ENCODE measurements around the gene C1orf50.
"Not testable (repeated sequence)": the region's sequence is repeated elsewhere in the genome, so short reads cannot be mapped to it uniquely, and the experiment has no call there.

The C1orf50 gene

DNA sequence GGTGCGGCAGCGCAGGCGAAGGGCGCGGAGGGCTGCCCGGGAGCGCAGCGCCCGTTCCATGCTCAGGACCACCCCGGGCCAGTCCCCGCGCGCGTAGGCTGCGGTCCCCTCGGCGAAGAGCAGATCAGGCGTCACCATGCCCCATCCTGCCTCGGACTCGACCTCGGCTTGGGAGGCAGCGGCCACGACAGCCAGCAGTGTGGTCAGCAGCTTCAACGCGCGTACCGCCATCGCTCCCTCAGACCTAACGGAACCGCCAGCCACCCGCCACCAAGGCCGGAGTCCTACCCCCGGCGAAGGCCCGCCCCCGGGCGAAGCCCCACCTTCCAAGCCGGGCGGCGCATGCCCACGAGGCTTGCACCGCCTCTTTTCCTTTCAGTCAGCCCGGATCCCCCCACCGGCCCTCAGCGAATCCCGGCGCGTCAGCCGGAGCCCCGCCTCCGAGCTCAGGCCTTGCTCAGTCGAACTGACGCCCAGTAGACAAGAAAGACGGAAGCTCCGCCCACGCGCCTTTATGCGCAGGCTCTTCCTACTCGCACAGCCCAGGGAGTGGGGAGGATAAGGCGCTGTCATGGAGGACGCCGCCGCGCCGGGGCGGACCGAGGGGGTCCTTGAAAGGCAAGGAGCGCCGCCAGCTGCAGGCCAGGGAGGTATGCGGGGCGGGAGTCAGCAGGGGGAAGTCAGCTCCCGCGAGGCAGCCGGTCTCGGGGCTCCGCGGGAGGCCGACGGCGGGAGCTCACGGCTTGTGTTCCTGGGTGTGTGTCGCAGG, at the start of gene C1orf50, which contains the start of gene P3H1:
C1orf50 (plus strand) TSS at position 509 of the 769 bp plus-strand sequence; CDS start at position 572, 63 bp downstream.
P3H1 (minus strand) TSS at position 288 of the 769 bp plus-strand sequence; CDS start at position 231, 57 bp downstream.
- DNase-seq: peak; percentile 100

DNA sequence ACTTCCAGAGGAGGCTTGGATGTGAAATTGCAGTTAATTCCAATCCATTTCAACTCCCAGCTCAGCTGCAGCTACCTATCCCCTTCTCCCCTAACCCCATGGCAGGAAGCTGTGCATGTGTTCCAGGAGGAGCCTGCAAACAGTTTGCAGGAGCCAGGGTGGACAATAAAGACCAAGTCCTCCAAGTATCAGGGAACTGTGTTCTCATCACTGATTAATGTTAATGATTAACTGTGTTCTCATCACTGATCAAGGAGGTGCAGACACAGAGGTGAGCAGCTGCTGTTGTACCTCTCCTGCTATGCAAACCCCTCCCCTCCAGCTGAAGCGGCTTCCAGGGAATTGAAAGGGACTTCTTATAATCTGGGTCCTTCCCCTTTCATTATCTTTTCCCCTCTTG, 46.2 kb upstream of the C1orf50 start:
- no peak for DNase-seq

GRCh38 chr1:42721926-42722325, 45.1 kb upstream of the C1orf50 start:
- no peak for DNase-seq

DNA sequence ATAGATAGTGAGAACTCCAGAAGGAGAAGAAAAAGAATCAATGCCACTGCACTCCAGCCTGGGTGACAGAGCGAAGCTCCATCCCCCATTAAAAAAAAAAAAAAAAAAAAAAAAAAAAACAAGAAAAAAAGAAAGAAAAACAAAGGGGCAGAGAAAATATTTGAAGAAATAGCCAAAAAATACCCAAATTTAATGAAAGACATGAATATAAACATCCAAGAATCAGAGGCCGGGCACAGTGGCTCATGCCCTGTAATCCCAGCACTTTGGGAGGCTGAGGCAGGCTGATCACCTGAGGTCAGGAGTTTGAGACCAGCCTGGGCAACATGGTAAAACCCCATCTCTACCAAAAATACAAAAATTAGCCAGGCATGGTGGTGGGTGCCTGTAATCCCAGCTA, 44.6 kb upstream of the C1orf50 start:
- not testable (repeated sequence) for DNase-seq

GRCh38 chr1:42723511-42723910, 43.5 kb upstream of the C1orf50 start:
- DNase-seq: no peak

- DNase-seq: not testable (repeated sequence)
Measured at GRCh38 chr1:42725820-42726219, 41.2 kb upstream of the C1orf50 start.

DNA sequence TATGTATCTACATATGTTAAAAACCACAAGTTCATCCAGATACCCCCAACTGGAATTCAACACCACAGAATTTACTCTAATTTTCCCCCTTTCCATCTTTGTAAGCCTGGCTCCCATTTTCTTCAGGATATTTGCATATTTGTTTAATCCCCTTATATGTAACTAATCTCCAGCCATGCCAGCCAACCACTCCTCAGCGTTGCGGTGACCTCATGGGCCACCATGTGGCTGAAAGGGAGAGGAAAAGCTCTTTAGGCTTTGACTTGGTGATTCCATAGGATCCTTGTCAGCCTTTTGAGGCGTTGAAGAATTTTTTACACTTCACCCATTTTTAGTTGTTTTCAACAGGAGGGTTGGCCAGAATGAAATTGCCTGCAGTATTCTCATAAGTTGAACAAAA, 37.0 kb upstream of the C1orf50 start:
- no peak for DNase-seq

- DNase-seq: peak; percentile 62
Measured at GRCh38 chr1:42730988-42731387, 36.1 kb upstream of the C1orf50 start.

DNA sequence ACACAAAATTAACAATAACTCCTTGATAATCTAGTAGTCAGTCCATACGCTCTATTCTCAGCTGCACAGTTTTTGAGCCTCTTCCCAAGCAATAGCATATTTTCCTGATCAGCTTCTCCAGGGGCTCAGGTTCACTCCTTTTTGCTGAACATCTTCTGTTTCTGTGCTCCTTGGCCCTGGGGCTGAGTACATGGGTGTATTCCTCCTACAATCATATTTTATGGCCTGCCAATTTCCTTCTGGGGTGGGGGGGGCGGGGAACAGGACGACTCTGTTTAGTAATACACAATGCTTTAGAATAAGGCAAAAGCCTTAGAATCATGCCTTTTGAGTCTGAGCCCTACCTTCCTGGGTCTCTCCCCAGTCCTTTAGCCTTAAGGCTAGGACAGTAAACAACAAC, 35.5 kb upstream of the C1orf50 start:
- no peak for DNase-seq

DNA sequence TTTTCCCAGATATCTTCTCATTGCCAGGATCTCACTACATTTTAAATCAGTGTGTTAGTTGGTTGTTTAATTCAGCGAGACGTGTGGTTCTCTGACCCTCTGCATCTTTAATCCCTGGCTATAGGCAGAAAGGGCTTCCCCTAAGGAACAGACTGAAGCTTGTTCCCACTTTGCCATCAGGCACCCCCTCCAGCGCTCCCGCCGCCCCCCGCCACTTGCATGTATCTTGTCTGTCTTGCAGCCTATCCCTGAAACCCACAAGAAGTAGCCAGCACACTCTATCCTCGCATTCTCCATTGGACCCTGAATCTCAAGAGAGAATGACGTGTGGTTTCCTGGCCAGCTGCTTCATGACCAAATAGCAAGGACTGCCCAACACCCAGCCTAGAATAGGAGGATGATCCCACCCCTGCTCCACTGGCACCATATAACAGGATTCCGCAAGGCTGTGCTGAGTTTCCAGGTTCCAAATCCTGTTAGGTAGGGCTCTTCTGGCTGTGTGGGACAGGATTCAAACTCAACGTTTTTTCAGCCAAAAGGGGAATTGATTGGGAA, 34.8 kb upstream of the C1orf50 start:
- DNase-seq: no peak

DNA sequence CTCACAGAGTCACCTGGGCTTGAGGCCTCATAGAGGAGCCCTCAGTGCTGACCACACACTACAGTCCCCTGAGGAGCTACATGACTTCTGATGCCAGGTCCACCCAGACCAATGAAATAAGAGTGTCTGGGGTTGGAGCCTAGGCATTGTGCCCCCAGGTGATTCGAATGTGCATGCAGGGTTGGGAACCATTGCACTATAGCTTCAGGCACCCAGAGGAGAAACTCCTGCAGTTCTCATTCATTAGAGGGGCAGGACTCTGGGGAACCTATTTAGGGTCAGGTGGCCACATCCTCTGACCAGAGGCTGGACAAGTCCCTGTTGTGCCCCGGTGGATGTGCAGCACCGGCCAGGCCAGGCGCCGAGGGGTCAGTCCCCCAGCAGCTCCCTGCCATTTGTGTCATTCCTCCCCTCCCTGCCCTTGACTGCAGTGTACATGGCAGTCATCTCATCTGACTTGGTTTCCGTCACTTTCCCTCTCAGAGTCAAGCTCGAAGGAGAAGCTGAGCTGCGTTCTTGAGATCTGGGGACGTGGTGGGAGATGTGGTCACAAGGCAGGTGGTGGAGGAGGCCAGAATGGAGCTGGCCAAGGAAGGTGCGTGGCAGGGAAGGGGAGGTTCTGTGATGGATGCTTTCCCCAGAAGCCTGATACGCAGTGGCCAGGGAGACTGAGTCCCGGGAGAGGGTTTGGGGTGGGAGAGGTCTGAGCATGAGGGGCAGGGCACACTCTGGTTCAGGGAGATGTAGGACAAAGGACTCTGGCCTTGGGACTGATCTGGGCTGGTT, 33.4 kb upstream of the C1orf50 start:
- no peak for DNase-seq

DNA sequence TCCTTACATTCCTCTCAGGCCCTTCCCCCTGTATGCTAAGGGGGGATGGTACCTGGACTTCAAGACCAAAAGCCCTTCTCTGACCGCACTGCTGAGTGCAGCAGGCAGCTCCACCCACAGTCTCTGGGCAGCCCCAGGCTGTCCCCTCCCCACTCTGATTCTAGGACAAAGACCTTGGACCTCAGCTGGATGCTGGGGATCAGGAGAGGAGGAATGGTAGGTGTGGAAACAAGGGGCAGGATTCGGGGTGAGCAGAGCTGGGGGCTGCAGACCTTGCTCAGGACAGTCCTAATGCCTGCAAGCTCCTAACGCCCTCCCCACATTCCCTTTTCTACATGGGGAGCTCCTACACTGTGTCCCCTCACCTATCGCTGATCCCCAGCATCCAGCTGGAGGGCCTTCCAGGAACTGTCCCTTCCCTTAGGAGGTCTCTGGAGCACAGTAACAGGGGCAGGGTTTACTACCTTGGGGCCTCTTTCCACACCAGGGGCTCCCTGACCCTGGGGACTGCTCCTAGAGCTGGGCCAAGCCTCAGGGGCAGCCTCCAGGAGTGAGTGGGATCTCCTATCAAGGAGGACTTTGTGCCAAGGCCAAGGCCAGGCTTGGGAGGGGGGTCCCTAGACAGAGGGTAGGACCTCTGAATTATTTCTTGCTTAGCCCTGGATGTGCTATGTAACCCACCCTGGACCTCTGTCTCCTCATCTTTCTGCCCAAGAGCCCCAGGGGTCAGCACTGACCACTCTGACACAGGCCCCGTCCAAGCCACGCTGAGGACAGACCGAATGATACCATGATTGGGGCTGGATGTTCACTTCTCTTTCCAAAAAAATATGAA, 32.6 kb upstream of the C1orf50 start:
- no peak for DNase-seq

DNA sequence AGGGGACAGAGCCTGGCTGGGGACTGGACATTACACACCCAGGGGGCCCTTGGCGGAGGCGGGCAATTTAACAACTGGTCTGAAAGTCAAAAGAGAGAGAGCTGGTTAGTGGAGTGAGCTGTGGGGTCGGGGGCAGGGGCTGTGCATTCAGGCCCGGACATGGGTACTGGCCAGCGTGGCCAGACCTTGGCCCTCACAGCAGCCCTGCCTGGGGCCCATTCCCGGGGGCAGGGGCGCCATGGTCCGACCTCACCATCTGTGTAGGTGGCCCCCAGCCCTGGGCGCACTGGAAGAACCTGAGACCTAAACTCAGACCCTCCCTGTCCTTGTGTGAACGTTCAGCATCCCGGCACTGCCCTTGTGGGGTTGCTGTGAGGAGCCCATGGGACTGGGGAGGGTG, 32.0 kb upstream of the C1orf50 start:
- DNase-seq: no peak

GRCh38 chr1:42735477-42736105, 31.5 kb upstream of the C1orf50 start:
- no peak for DNase-seq

DNA sequence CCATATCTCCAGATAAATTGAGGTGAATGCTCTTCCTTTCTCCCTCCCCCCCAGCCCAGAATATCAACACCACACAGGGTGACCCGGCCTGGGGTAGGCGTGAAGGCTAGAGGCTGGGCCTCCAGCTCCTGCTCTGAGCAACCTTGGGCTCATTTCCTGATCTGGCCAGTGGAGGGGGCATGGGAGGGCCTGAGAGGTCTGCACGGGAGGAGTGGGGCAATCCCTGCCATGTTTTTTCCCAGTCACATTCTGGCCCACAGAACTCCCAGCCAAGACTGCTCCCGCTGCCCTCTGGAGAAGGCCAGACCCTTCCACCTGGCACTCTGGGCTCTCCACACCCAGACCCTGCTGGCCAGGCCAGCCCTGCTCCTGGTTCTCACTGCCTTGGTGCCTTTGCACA, 30.9 kb upstream of the C1orf50 start:
- no peak for DNase-seq

DNA sequence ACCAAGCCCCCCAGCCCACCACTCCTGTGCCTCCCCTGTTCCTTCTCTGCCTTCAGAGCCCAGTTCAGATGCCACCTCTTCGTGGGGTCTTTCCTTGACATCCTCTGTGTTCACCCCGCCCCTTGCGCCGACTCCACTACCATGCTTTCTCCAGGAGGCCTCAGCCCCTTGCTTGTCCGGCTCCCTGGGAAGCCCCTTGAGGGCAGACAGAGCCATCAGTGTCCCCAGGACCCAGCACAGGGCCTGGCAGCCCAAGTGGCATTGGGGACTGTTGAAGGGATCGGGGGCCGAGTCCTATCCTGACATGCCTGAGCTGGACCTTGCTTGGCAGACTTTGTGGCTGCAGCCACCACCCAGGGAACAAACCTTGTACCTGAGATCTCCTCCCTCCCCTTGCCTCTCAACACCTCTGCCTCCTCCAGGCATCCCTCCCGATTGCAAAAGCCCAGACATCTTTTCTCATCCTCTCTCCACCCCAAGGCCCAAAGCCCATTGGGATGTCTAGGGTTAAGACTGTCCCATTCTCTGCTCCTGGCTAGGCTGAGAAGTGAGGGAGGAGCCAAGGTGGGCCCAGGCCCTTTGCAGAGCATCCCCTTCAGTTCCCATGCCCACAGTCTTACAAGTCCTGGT, 30.4 kb upstream of the C1orf50 start:
- DNase-seq: no peak

GRCh38 chr1:42737257-42737656, 29.8 kb upstream of the C1orf50 start:
- DNase-seq: no peak

- no peak for DNase-seq
Measured at GRCh38 chr1:42737986-42738677, 28.9 kb upstream of the C1orf50 start.

- no peak for DNase-seq
Measured at GRCh38 chr1:42738678-42739226, 28.3 kb upstream of the C1orf50 start.

DNA sequence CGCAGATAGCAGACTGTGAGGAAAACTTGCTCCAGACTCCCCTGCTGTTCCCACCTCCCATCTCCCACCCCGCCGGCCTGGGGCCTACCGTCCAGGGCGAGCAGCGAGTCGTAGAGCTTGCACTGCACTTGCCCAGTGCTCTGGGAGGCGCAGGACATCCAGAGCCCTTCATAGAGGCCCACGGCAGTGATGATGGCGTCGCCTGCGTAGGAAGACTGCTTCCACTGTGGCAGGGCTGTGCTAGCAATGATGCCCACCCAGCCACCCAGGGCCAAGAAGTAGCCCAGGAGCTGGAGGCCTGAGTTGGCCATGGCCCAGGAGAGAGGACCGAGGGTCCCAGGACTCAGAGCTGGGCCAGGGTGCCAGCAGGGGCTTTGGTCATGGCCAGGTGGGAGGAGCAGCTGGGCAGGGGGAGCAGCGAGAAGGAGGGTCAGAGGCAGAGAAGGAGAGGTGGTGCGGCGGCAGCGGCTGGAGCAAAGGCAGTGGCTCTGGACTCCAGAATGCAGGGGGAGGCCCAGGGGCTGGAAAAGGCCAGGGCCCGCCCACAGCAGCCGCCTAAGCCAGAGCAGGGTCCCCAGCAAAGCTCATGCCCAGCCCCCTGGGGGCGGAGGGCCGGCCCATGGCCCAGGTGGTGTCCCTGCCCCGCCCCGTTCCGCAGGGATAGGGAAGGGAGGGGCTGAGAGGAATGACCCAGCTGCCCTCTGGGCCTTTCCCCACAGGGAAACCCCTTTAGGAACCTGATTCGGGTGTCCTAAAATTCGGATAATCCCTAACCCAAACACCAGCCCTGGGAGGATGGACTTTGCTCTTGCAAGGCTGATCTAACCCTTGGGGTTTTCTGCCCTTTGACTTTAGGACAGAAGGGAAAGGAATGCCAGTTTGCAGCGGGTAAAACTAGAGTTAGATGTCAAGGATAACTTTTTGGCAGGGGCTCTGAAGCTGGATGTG, 27.0 kb upstream of the C1orf50 start, which contains the start of gene CLDN19:
CLDN19 (minus strand) TSS at position 484 of the 948 bp plus-strand sequence; CDS start at position 311, 173 bp downstream.
- DNase-seq: no peak
